Panc1 (cell line): Measurements from ENCODE around the gene ATXN7L1.

ENCODE experiments used
- POLR2AphosphoS5 ChIP-seq: IDR thresholded peaks from 2 replicates; pipeline ENCODE4 v1.6.1; 2012; ENCODE audit warnings: mild to moderate bottlenecking, low read depth, low read length, moderate library complexity
- SIN3A ChIP-seq: IDR thresholded peaks from 2 replicates; pipeline ENCODE4 v1.6.1; 2012; ENCODE audit warnings: low read depth, mild to moderate bottlenecking, low read length, moderate library complexity, borderline replicate concordance; ENCODE audit not compliant: insufficient read depth
- TCF7L2 ChIP-seq: IDR thresholded peaks from 2 replicates; pipeline ENCODE4 v1.6.1; 2011; ENCODE audit warnings: mild to moderate bottlenecking, low read depth, low read length, inconsistent platforms
- TF ChIP-seq, protein P1 (sequence below): fragments of 450-650 bp; IDR thresholded peaks from 2 replicates; pipeline ENCODE4 v1.5.1; 2017; ENCODE audit warnings: mild to moderate bottlenecking
- TF ChIP-seq, protein P2 (sequence below), 2 experiments: IDR thresholded peaks; 2 replicates each; pipeline ENCODE4 v1.6.1; 2011 to 2012; ENCODE audit warnings: low read depth in 2 of 2, control low read depth in 1 of 2, low read length in 1 of 2, mild to moderate bottlenecking in 1 of 2, moderate library complexity in 1 of 2; ENCODE audit not compliant: insufficient read depth in 1 of 2

DNA sequence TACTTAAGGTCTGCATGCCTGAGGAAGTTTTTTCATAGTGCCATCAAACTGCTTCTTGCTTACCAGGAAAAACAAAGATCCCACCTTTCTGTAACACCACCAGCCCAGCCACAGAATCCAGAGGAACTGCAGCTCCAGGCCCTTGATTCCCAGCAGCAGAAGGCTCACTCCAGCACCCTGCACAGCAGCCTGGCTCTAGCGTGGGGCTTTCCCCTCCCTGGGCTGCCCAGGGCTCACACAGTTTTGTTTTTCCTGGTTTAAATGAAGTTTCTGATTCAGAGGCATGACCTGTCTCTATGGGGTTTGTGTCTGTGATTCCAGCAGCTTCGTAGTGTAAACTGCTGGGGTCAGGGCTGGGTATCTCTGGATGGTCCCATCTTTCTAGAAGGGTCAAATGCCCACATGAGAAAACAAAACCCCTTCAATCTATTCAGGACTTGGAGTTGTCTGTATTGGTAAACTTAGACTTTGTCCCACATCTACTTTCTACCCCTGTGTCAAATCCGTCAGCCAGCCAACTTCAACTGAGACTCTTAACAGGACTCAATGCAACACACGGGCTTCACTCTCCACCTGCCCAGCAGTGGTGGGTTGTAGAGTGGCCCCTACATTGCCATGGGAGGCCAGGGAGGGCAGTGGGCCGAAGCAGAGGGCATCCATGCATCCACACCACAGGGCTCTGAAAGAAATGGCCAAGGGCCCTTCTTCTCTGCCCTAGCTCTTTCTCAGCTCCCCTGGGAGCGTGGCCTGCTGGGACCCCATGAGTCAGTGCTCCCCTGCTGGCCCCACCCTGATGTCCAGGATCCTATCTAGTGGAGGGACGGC lies 73.6 kb downstream of the ATXN7L1 start:
- TF ChIP-seq, protein P1, sequence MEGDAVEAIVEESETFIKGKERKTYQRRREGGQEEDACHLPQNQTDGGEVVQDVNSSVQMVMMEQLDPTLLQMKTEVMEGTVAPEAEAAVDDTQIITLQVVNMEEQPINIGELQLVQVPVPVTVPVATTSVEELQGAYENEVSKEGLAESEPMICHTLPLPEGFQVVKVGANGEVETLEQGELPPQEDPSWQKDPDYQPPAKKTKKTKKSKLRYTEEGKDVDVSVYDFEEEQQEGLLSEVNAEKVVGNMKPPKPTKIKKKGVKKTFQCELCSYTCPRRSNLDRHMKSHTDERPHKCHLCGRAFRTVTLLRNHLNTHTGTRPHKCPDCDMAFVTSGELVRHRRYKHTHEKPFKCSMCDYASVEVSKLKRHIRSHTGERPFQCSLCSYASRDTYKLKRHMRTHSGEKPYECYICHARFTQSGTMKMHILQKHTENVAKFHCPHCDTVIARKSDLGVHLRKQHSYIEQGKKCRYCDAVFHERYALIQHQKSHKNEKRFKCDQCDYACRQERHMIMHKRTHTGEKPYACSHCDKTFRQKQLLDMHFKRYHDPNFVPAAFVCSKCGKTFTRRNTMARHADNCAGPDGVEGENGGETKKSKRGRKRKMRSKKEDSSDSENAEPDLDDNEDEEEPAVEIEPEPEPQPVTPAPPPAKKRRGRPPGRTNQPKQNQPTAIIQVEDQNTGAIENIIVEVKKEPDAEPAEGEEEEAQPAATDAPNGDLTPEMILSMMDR, result no peak
- TF ChIP-seq TCF7L2 (no peak), POLR2AphosphoS5 (no peak), SIN3A (no peak)
- TF ChIP-seq, protein P2, sequence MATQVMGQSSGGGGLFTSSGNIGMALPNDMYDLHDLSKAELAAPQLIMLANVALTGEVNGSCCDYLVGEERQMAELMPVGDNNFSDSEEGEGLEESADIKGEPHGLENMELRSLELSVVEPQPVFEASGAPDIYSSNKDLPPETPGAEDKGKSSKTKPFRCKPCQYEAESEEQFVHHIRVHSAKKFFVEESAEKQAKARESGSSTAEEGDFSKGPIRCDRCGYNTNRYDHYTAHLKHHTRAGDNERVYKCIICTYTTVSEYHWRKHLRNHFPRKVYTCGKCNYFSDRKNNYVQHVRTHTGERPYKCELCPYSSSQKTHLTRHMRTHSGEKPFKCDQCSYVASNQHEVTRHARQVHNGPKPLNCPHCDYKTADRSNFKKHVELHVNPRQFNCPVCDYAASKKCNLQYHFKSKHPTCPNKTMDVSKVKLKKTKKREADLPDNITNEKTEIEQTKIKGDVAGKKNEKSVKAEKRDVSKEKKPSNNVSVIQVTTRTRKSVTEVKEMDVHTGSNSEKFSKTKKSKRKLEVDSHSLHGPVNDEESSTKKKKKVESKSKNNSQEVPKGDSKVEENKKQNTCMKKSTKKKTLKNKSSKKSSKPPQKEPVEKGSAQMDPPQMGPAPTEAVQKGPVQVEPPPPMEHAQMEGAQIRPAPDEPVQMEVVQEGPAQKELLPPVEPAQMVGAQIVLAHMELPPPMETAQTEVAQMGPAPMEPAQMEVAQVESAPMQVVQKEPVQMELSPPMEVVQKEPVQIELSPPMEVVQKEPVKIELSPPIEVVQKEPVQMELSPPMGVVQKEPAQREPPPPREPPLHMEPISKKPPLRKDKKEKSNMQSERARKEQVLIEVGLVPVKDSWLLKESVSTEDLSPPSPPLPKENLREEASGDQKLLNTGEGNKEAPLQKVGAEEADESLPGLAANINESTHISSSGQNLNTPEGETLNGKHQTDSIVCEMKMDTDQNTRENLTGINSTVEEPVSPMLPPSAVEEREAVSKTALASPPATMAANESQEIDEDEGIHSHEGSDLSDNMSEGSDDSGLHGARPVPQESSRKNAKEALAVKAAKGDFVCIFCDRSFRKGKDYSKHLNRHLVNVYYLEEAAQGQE (IDR thresholded peaks at IDR 0.05; ENCODE audit: insufficient read depth in 1 of 2, low read depth in 2 of 2, low read length in 1 of 2), result no peak
